ENCODE results near the gene DUSP3.
"Not testable (repeated sequence)": the region's sequence is repeated elsewhere in the genome, so short reads cannot be mapped to it uniquely, and the experiment has no call there.

DUSP3 gene

DNA sequence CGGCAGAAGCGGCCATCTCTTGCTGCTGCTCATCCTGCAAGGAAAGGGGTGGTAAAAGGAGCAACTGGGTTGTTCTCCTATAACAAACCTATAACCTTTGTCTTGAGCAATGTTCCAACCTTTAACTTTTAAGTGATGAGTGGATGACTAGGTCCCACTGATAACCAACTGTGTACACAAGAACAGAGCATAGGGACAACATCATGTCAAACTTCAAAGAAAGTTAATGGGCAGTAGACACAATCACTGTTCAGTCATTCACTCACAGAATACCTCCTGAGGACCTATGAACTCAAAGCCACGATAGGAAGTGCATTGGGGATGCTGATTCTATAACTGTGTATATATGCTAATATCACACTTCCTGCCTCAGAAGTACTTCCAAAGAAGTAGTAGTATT is 23.1 kb upstream of the DUSP3 start:
- in situ Hi-C loops (cut with MboI; ENCODE audit: low sequenced_read_pairs) = no loop called here

DNA sequence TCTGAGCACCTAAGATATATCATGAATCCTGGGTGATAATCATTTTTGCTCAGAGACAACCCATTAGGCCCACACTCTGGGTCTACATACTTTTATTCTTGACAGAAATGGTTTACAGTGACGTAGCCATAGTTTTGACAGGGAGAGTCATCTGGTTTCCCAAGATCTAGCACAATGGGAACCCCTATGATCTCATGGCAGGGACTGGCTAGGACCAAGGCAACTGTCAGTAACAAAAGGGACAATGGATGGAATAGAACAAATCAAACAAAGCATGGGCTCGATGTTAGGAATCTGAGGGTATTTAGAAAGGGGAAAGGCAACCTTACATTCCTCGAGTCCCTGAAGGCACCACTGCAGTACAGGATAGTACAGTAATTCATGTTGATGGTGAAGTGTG is 22.0 kb upstream of the DUSP3 start:
- in situ Hi-C loops (cut with MboI; ENCODE audit: low sequenced_read_pairs) = no loop called here

- in situ Hi-C loops (cut with MboI; ENCODE audit: low sequenced_read_pairs) = no loop called here
Measured at GRCh38 chr17:43799047-43799446, 20.3 kb upstream of the DUSP3 start.

DNA sequence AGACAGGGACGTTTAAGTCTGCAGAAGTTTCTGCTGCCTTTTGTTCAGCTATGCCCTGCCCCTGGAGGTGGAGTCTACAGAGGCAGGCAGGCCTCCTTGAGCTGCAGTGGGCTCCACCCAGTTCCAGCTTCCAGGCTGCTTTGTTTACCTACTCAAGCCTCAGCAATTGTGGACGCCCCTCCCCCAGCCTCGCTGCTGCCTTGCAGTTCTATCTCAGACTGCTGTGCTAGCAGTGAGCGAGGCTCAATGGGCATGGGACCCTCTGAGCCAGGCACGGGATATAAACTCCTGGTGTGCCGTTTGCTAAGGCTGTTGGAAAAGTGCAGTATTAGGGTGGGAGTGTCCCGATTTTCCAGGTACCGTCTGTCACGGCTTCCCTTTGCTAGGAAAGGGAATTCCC is 19.2 kb upstream of the DUSP3 start:
- in situ Hi-C loops (cut with MboI; ENCODE audit: low sequenced_read_pairs) = not testable (repeated sequence)

DNA sequence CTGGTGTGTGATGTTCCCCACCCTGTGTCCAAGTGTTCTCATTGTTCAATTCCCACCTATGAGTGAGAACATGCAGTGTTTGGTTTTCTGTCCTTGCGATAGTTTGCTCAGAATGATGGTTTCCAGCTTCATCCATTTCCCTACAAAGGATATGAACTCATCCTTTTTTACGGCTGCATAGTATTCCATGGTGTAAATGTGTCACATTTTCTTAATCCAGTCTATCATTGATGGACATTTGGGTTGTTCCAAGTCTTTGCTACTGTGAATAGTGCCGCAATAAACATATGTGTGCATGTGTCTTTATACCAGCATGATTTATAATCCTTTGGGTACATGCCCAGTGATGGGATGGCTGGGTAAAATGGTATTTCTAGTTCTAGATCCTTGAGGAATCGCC is 13.9 kb upstream of the DUSP3 start:
- in situ Hi-C loops (cut with MboI; ENCODE audit: low sequenced_read_pairs) = not testable (repeated sequence)

DNA sequence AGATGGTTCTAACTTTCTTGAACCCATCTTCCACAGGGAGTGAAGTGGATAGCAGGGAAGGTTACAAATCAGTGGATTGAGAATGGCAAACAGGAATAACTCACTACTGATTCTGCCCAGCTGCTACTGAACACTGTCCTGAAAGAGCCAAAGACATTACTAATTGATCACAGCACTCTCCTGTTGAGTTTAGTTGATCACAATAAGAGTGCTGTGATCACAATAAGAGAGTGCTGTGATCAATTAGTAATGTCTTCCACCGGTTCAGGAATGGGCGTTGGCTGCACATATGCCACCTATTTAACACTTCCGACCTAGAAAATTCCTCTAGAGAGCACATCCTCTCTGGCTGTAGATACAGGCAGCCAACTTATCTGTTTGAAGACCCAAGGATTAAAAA is 12.8 kb upstream of the DUSP3 start:
- in situ Hi-C loops (cut with MboI; ENCODE audit: low sequenced_read_pairs) = no loop called here

DNA sequence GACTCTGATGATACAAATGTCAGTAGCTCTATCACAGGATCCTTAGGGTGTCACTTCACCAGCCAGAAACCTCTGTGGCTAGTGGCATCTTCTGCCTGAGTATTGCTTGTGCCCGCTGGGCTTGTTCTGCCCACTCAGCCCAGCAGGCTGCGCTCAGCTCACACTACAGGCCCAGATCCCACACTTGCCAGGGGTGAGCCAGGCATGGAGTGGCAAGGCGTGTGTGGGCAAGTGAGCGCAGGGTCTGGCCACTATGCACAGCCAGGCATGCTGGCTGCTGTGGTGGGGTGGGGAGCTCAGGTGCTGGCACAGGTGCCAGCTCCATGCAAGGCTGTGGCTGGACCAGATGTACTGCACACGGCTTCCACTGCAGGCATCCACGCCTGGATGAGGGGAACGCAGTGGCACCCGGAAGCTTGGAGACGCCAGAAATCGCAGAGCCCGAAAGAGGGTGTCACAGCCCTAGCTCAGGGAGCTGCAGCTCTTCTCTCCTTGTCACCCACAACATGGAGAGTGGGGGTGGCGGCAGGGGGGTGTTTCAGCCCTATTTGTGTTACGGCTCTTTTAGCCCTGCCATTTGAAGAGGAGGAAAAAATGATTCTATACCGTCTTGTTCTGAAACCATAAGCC is 11.6 kb upstream of the DUSP3 start:
- in situ Hi-C loops (cut with MboI; ENCODE audit: low sequenced_read_pairs) = no loop called here

DNA sequence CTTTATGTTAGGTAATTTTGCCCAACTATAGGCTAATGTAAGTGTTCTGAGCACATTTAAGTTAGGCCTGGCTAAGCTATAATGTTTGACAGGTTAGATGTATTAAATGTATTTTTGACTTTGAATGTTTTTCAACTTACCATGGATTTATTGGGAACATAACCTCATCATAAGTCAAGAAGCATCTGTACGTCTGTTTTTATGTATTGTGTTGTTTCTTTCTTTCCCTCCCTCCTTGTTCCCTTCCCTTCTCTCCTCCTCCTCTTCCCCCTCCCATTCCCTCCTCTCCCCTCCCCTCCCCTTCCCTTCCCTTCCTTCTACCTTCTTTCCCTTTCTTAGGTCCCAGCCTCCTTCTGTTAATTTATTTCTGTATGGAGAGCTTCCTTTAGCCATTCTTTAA is 10.7 kb upstream of the DUSP3 start:
- in situ Hi-C loops (cut with MboI; ENCODE audit: low sequenced_read_pairs) = no loop called here

DNA sequence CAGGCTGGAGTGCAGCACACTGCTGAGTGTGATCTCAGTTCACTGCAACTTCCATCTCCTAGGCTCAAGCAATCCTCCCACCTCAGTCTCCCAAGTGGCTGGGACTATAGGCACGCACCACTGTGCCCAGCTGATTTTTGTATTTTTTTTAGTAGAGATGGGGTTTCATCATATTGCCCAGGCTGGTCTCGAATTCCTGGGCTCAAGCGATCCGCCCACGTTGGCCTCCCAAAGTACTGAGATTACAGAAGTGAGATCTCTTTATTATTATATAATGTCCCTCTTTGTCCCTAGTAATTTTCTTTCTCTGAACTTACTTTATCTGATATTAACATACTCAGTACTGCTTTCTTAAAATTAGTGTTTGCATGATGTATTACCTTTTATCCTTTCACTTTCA is 9.8 kb upstream of the DUSP3 start:
- in situ Hi-C loops (cut with MboI; ENCODE audit: low sequenced_read_pairs) = no loop called here

DNA sequence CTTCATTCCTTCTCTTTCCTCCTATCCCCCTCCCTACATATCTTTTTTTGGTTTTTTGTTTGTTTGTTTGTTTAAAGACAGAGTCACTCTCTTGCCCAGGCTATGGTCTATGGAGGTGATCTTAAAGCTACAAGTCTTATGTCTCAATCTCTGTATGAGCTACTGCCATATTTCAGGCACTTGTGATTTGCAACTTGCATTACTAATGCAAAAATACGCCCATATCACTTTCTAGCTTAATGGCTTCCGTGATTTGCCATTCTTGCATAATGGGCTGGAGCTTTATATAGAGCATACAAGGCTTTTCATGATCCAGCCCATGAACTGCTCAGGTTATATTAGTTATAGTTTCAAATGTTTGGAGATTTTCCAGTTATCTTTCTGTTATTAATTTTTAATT is 9.0 kb upstream of the DUSP3 start:
- in situ Hi-C loops (cut with MboI; ENCODE audit: low sequenced_read_pairs) = no loop called here

DNA sequence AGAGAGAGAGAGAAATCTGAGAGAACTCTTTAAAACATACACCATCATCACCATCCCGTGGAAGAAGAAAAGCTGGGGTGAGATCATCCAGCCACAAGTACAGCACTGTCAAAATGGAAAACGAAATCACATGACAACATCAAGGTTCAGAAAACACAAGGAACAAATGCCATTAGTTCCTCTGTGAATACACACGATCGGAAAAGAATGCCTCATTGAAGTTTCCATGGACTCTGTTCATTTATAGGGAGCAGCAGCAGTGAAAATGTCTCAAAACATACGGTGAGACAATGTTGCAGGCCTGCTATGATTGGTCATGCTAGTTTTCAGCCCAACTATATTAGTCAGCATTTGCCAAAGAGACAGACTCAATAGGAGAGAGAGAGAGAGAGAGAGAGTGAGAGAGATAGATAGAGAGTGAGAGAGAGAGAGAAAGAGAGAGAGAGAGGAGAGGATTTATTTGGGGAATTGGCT is 5.9 kb upstream of the DUSP3 start:
- in situ Hi-C loops (cut with MboI; ENCODE audit: low sequenced_read_pairs) = no loop called here

- in situ Hi-C loops (cut with MboI; ENCODE audit: low sequenced_read_pairs) = no loop called here
Measured at GRCh38 chr17:43784068-43784467, 5.3 kb upstream of the DUSP3 start.

DNA sequence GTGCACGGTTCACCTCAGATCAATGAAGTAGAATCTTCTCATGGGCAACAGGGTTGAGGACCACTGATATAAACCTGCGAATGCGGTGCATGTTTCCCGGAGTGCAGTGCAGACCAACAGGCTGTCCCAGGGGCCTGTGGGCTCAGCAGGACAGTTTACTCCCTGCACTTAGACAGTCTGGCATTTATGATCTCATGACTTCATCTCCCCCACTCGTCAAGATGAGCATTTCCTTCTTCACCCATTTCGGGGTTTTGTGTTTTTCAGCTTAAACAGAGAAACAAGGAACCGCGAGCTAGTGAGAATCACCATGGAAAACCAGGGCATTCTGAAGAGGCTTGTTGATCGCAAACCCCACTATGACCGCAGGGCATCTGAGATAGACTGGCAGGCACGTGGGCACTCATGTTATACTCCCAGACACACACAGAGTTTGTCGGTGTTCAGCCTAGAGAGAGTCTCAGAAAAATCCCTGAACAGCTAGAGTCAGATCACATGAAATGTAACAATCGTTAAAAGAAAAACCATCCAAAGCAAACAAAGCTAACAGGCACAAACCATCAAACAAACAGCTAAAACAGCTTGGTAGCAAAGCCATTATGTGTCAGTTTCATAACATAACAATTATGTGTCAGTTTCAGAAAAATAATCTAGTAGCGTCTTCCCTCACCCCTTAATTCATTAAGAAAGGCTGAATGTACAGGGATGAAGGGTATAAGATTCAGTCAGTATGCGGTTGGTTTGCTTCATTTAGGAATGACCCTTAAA is 4.3 kb upstream of the DUSP3 start:
- in situ Hi-C loops (cut with MboI; ENCODE audit: low sequenced_read_pairs) = no loop called here

DNA sequence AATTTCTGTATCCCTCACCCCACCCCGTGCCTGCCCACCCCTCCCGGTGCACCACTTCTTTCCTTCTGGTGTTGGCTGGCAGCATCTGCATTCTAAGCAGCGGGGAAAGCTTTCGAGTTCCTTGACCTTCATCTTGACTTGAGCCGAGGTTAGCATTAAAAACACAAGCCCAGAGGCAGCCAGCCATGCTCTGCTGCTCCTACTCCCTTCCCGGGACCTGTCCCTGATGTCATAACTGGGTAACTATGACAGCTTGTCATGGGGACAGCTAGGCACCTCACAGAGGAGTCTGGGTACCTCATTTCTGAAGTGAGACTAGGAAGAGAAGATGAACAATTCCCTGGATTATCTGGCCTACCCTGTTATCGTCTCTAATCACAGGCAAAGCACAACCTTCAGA is 1.4 kb upstream of the DUSP3 start, which contains the start of gene CFAP97D1:
Gene CFAP97D1 (plus strand): TSS at position 301 of the 400 bp plus-strand sequence. CDS start 28 bp downstream, at position 329.
- in situ Hi-C loops (cut with MboI; ENCODE audit: low sequenced_read_pairs) = no loop called here

GRCh38 chr17:43779145-43780125 is 658 bp upstream of the DUSP3 start:
- in situ Hi-C loops (cut with MboI; ENCODE audit: low sequenced_read_pairs) = no loop called here

GRCh38 chr17:43774304-43775250 is 4.2 kb downstream of the DUSP3 start:
- in situ Hi-C loops (cut with MboI; ENCODE audit: low sequenced_read_pairs) = no loop called here

GRCh38 chr17:43772877-43773648 is 5.7 kb downstream of the DUSP3 start:
- in situ Hi-C loops (cut with MboI; ENCODE audit: low sequenced_read_pairs) = no loop called here

DNA sequence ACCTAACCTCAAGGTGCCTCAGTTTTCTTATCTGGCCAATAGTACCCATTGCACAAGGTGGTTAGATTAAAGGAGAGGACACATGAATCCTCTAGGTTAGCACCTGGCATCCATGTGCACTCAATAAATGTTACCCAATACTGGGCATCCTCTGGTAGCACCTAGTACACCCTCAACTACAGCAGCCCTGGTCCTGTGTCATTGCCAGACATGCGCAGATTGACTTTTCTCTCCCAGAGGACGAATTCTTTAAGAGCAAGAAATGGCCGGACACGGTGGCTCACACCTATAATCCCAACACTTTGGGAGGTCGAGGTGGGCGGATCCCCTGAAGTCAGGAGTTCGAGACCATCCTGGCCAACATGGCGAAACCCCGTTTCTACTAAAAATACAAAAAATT is 7.3 kb downstream of the DUSP3 start:
- in situ Hi-C loops (cut with MboI; ENCODE audit: low sequenced_read_pairs) = no loop called here

DNA sequence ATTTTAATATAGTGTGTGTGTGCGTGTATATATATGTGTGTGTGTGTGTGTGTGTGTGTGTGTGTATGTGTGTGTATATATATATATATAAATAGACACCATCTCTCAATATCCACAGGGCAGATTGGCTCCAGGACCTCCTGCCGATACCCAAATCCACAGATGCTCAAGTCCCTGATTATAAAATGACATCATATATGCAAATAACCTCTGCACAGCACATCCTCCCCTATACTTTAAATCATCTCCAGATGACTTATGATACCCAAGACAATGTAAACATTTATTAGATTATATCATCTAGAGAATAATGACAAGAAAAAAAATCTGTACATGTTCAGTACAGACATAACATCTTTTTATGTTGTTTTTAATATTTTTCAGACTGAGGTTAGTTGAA is 7.8 kb downstream of the DUSP3 start:
- in situ Hi-C loops (cut with MboI; ENCODE audit: low sequenced_read_pairs) = no loop called here
